HEK293T (cell line): ENCODE data around the gene KIRREL2.

Source experiments
- BHLHE40 ChIP-seq: fragments of 450-650 bp; IDR thresholded peaks from 2 replicates; pipeline ENCODE4 v1.6.1; 2016; ENCODE audit warnings: mild to moderate bottlenecking, moderate library complexity, borderline replicate concordance
- FOXA1 ChIP-seq: fragments of 450-650 bp; IDR thresholded peaks from 2 replicates; pipeline ENCODE4 v1.6.1; 2016; ENCODE audit warnings: mild to moderate bottlenecking
- PKNOX1 ChIP-seq: fragments of 450-650 bp; IDR thresholded peaks from 2 replicates; pipeline ENCODE4 v1.6.1; 2016

GRCh38 chr19:35904311-35905068, 47.8 kb downstream of the KIRREL2 start:
- TF ChIP-seq FOXA1 (no peak), PKNOX1 (no peak), BHLHE40 (no peak)
